Progenitor cell of endocrine pancreas (in vitro differentiated cells): ENCODE measurements around the gene TCEA2. TPM values are rescaled to one million over a fixed set of nuclear protein-coding genes. Genes with fewer than 3 reads are reported as not detected.

ENCODE experiments used
- DNase-seq: peaks from one replicate; pipeline ENCODE4 v3.0.0; 2021; ENCODE audit warnings: low spot score; ENCODE audit not compliant: unreplicated experiment
- H3K27ac Mint-ChIP-seq: 2 replicates; pipeline ENCODE4 v1.8.0; 2021; ENCODE audit warnings: mild to moderate bottlenecking, moderate library complexity, mixed read lengths
- H3K27me3 Mint-ChIP-seq: 2 replicates; pipeline ENCODE4 v1.8.0; 2021; ENCODE audit warnings: mixed read lengths
- H3K36me3 Mint-ChIP-seq: 2 replicates; pipeline ENCODE4 v1.8.0; 2022; ENCODE audit warnings: mixed read lengths; ENCODE audit not compliant: insufficient read depth
- H3K4me1 Mint-ChIP-seq: 2 replicates; pipeline ENCODE4 v1.8.0; 2021; ENCODE audit warnings: low read depth, mixed read lengths
- H3K4me3 Mint-ChIP-seq: 2 replicates; pipeline ENCODE4 v1.8.0; 2021; ENCODE audit warnings: low read depth, mild to moderate bottlenecking, moderate library complexity, mixed read lengths
- H3K9me3 Mint-ChIP-seq: 2 replicates; pipeline ENCODE4 v1.8.0; 2021; ENCODE audit warnings: low read depth, mixed read lengths
- CTCF ChIP-seq: fragments of 200-600 bp; sonication (generic); IDR thresholded peaks from one replicate; pipeline ENCODE4 v1.5.0; 2021; ENCODE audit warnings: antibody characterized with exemption, mild to moderate bottlenecking; ENCODE audit not compliant: unreplicated experiment
- total RNA-seq: library from RNA; stranded (reverse); gene quantifications from 2 replicates; pipeline ENCODE4 v1.2.1, GENCODE V29; 2021

The TCEA2 gene
- total RNA-seq, 1 donor from 2014 or later, result 92.7 TPM

- no peaks in the 10 kb centered on the region for H3K4me1 Mint-ChIP-seq
- no peaks in the 10 kb centered on the region for H3K36me3 Mint-ChIP-seq
- no peaks in the 10 kb centered on the region for H3K9me3 Mint-ChIP-seq
- no peak for DNase-seq
- H3K4me3 Mint-ChIP-seq, result no peak overlapping the region
- no peaks in the 10 kb centered on the region for H3K27me3 Mint-ChIP-seq
- TF ChIP-seq CTCF, result no peak
- no peak overlapping the region for H3K27ac Mint-ChIP-seq
Observed at GRCh38 chr20:64073476-64074183, 10.6 kb downstream of the TCEA2 start.

- Mint-ChIP-seq H3K4me3 (no peak overlapping the region), H3K27me3 (no peaks in the 10 kb centered on the region), H3K36me3 (no peaks in the 10 kb centered on the region), H3K4me1 (peaks cover 2% of the 10 kb centered on the region), H3K9me3 (no peaks in the 10 kb centered on the region), H3K27ac (no peak overlapping the region)
- no peak for TF ChIP-seq CTCF
- no peak for DNase-seq
Observed at GRCh38 chr20:64074184-64074789, 11.3 kb downstream of the TCEA2 start.

- Mint-ChIP-seq H3K27me3 (no peaks in the 10 kb centered on the region), H3K36me3 (no peaks in the 10 kb centered on the region), H3K4me1 (peaks cover 2% of the 10 kb centered on the region), H3K9me3 (no peaks in the 10 kb centered on the region), H3K4me3 (no peak overlapping the region), H3K27ac (no peak overlapping the region)
- no peak for DNase-seq
- no peak for TF ChIP-seq CTCF
Observed at GRCh38 chr20:64074963-64075362, 12.0 kb downstream of the TCEA2 start.

- peaks cover 4% of the 10 kb centered on the region for H3K4me1 Mint-ChIP-seq
- no peaks in the 10 kb centered on the region for H3K9me3 Mint-ChIP-seq
- no peak for TF ChIP-seq CTCF
- peaks cover 2% of the 10 kb centered on the region for H3K27me3 Mint-ChIP-seq
- no peak overlapping the region for H3K4me3 Mint-ChIP-seq
- H3K36me3 Mint-ChIP-seq, result no peaks in the 10 kb centered on the region
- DNase-seq, result no peak
- H3K27ac Mint-ChIP-seq, result no peak overlapping the region
Observed at GRCh38 chr20:64075556-64075955, 12.6 kb downstream of the TCEA2 start.

- Mint-ChIP-seq H3K4me3 (no peak overlapping the region), H3K27me3 (peaks cover 8% of the 10 kb centered on the region), H3K27ac (no peak overlapping the region), H3K4me1 (peaks cover 6% of the 10 kb centered on the region), H3K36me3 (no peaks in the 10 kb centered on the region), H3K9me3 (no peaks in the 10 kb centered on the region)
- no peak for DNase-seq
- no peak for TF ChIP-seq CTCF
Observed at GRCh38 chr20:64076061-64076997, 13.3 kb downstream of the TCEA2 start.
